HepG2 (cell line): Measurements from ENCODE around the gene NID1. TPM values are rescaled to one million over a fixed set of nuclear protein-coding genes. Genes with fewer than 3 reads are reported as not detected.
A peak's percentile ranks its signal among the peaks of the same experiment; 100 is the strongest.

Experiments
- CENPT ChIP-seq: sonication (generic); formaldehyde crosslinking; IDR thresholded peaks from 2 replicates; pipeline ENCODE4 v1.8.0; 2022; ENCODE audit warnings: low read depth, mild to moderate bottlenecking, moderate library complexity, missing genetic modification reagents
- HMG20A ChIP-seq: IDR thresholded peaks from 2 replicates; pipeline ENCODE4 v1.6.1; 2016; ENCODE audit warnings: borderline replicate concordance
- NR2F1 ChIP-seq, 2 experiments: fragments of 450-650 bp in 1 of 2; formaldehyde crosslinking in 1 of 2; IDR thresholded peaks; 2 replicates each; pipeline versions ENCODE4 v1.5.0 to v1.6.1; 2016 to 2020; ENCODE audit warnings: mild to moderate bottlenecking in 1 of 2, missing compliant biosample characterization in 1 of 2, missing genetic modification reagents in 1 of 2, moderate library complexity in 1 of 2
- REPIN1 ChIP-seq: sonication (generic); formaldehyde crosslinking; IDR thresholded peaks from 2 replicates; pipeline ENCODE4 v1.8.0; 2022; ENCODE audit warnings: missing genetic modification reagents, low read depth, mild to moderate bottlenecking, borderline replicate concordance
- SIX1 ChIP-seq: sonication (generic); formaldehyde crosslinking; IDR thresholded peaks from 2 replicates; pipeline ENCODE4 v1.4.0; 2020; ENCODE audit warnings: missing genetic modification reagents, borderline replicate concordance
- SMAD1 ChIP-seq: sonication (generic); formaldehyde crosslinking; IDR thresholded peaks from 2 replicates; pipeline ENCODE4 v1.4.0; 2020; ENCODE audit warnings: missing genetic modification reagents, low read depth, mild to moderate bottlenecking, borderline replicate concordance
- SSRP1 ChIP-seq: IDR thresholded peaks from 2 replicates; pipeline ENCODE4 v1.6.1; 2016; ENCODE audit warnings: control low read depth
- ZBTB7B ChIP-seq: sonication (generic); formaldehyde crosslinking; IDR thresholded peaks from 2 replicates; pipeline ENCODE4 v1.4.0; 2020; ENCODE audit warnings: missing genetic modification reagents
- ZNF230 ChIP-seq: sonication (generic); formaldehyde crosslinking; IDR thresholded peaks from 2 replicates; pipeline ENCODE4 v1.4.0; 2020; ENCODE audit warnings: mild to moderate bottlenecking, missing genetic modification reagents
- ZNF350 ChIP-seq: sonication (generic); formaldehyde crosslinking; IDR thresholded peaks from 2 replicates; pipeline ENCODE4 v1.4.0; 2020; ENCODE audit warnings: mild to moderate bottlenecking, low read depth, missing genetic modification reagents, borderline replicate concordance
- ZNF512B ChIP-seq: sonication (generic); formaldehyde crosslinking; IDR thresholded peaks from 2 replicates; pipeline ENCODE4 v1.5.1; 2020; ENCODE audit warnings: missing genetic modification reagents, mild to moderate bottlenecking, borderline replicate concordance
- polyA plus RNA-seq, 8 experiments: library from polyadenylated mRNA; depleted of rRNA in 3 of 8; stranded (reverse) in 7 of 8; unstranded in 1 of 8; fragments of >200 nt; fragmentation: Illumina TruSeq in 4 of 8; extraction: Trizol in 4 of 8; gene quantifications; 2 replicates each; pipeline versions ENCODE4 v1.2.1 to v1.2.3, GENCODE V29; 2011 to 2016; ENCODE audit warnings: low read depth in 4 of 8, missing spikeins in 1 of 8, mixed read lengths in 1 of 8; ENCODE audit not compliant: insufficient read depth in 1 of 8
- total RNA-seq, 5 experiments: library from RNA; depleted of rRNA; stranded (reverse); fragments of >200 nt; fragmentation: Illumina TruSeq; extraction: Trizol; gene quantifications; 2 replicates each; pipeline ENCODE4 v1.2.3, GENCODE V29; 2016; ENCODE audit warnings: low read depth in 1 of 5
- TF ChIP-seq, protein P1 (sequence below): sonication (generic); formaldehyde crosslinking; IDR thresholded peaks from 2 replicates; pipeline ENCODE4 v1.5.1; 2020; ENCODE audit warnings: mild to moderate bottlenecking, missing genetic modification reagents, borderline replicate concordance
- TF ChIP-seq, protein P2 (sequence below): IDR thresholded peaks from 2 replicates; pipeline ENCODE4 v1.6.1; 2016; ENCODE audit warnings: low read depth, missing genetic modification reagents, missing compliant biosample characterization

The NID1 gene
- total and polyA plus RNA-seq, 2 of the 13 experiments (the other 11 are each of a cell fraction or from before 2014, with no cell fraction given) = 50.2 to 56.1 TPM

GRCh38 chr1:236039740-236040685, 24.9 kb downstream of the NID1 start (continued):
- TF ChIP-seq, protein P1, sequence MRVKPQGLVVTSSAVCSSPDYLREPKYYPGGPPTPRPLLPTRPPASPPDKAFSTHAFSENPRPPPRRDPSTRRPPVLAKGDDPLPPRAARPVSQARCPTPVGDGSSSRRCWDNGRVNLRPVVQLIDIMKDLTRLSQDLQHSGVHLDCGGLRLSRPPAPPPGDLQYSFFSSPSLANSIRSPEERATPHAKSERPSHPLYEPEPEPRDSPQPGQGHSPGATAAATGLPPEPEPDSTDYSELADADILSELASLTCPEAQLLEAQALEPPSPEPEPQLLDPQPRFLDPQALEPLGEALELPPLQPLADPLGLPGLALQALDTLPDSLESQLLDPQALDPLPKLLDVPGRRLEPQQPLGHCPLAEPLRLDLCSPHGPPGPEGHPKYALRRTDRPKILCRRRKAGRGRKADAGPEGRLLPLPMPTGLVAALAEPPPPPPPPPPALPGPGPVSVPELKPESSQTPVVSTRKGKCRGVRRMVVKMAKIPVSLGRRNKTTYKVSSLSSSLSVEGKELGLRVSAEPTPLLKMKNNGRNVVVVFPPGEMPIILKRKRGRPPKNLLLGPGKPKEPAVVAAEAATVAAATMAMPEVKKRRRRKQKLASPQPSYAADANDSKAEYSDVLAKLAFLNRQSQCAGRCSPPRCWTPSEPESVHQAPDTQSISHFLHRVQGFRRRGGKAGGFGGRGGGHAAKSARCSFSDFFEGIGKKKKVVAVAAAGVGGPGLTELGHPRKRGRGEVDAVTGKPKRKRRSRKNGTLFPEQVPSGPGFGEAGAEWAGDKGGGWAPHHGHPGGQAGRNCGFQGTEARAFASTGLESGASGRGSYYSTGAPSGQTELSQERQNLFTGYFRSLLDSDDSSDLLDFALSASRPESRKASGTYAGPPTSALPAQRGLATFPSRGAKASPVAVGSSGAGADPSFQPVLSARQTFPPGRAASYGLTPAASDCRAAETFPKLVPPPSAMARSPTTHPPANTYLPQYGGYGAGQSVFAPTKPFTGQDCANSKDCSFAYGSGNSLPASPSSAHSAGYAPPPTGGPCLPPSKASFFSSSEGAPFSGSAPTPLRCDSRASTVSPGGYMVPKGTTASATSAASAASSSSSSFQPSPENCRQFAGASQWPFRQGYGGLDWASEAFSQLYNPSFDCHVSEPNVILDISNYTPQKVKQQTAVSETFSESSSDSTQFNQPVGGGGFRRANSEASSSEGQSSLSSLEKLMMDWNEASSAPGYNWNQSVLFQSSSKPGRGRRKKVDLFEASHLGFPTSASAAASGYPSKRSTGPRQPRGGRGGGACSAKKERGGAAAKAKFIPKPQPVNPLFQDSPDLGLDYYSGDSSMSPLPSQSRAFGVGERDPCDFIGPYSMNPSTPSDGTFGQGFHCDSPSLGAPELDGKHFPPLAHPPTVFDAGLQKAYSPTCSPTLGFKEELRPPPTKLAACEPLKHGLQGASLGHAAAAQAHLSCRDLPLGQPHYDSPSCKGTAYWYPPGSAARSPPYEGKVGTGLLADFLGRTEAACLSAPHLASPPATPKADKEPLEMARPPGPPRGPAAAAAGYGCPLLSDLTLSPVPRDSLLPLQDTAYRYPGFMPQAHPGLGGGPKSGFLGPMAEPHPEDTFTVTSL = peak; percentile 80; the same call in 1 of the 2 replicates
- no peak for TF ChIP-seq ZNF512B (CRISPR knock-in tag)
- no peak for TF ChIP-seq ZBTB7B
- peak; percentile 63; the same call in 1 of the 2 replicates for TF ChIP-seq SIX1
- no peak for TF ChIP-seq SSRP1
- TF ChIP-seq ZNF350 (CRISPR knock-in tag) = peak; percentile 39; the same call in 1 of the 2 replicates
- TF ChIP-seq CENPT = no peak
- TF ChIP-seq, protein P2, sequence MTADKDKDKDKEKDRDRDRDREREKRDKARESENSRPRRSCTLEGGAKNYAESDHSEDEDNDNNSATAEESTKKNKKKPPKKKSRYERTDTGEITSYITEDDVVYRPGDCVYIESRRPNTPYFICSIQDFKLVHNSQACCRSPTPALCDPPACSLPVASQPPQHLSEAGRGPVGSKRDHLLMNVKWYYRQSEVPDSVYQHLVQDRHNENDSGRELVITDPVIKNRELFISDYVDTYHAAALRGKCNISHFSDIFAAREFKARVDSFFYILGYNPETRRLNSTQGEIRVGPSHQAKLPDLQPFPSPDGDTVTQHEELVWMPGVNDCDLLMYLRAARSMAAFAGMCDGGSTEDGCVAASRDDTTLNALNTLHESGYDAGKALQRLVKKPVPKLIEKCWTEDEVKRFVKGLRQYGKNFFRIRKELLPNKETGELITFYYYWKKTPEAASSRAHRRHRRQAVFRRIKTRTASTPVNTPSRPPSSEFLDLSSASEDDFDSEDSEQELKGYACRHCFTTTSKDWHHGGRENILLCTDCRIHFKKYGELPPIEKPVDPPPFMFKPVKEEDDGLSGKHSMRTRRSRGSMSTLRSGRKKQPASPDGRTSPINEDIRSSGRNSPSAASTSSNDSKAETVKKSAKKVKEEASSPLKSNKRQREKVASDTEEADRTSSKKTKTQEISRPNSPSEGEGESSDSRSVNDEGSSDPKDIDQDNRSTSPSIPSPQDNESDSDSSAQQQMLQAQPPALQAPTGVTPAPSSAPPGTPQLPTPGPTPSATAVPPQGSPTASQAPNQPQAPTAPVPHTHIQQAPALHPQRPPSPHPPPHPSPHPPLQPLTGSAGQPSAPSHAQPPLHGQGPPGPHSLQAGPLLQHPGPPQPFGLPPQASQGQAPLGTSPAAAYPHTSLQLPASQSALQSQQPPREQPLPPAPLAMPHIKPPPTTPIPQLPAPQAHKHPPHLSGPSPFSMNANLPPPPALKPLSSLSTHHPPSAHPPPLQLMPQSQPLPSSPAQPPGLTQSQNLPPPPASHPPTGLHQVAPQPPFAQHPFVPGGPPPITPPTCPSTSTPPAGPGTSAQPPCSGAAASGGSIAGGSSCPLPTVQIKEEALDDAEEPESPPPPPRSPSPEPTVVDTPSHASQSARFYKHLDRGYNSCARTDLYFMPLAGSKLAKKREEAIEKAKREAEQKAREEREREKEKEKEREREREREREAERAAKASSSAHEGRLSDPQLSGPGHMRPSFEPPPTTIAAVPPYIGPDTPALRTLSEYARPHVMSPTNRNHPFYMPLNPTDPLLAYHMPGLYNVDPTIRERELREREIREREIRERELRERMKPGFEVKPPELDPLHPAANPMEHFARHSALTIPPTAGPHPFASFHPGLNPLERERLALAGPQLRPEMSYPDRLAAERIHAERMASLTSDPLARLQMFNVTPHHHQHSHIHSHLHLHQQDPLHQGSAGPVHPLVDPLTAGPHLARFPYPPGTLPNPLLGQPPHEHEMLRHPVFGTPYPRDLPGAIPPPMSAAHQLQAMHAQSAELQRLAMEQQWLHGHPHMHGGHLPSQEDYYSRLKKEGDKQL (CRISPR knock-in tag) = peak; percentile 71; the same call in 1 of the 2 replicates
- peak; percentile 89; the same call in 1 of the 2 replicates for TF ChIP-seq HMG20A
- peak; percentile 71 to 97; a peak in 3 of 4 replicates for TF ChIP-seq NR2F1 (CRISPR knock-in tag; IDR thresholded peaks at IDR 0.05)
- no peak for TF ChIP-seq REPIN1
- TF ChIP-seq SMAD1 (CRISPR knock-in tag) = no peak
- TF ChIP-seq ZNF230 = no peak
